Uterus (tissue), 2 donors: ENCODE measurements around the gene PCDHGB2.
"Not testable (repeated sequence)": the region's sequence is repeated elsewhere in the genome, so short reads cannot be mapped to it uniquely, and the experiment has no call there.

Source experiments
- CTCF ChIP-seq, 4 experiments: fragments of 200-600 bp in 2 of 4; fragments of 450-650 bp in 2 of 4; sonication (generic) in 2 of 4; IDR thresholded peaks; one replicate each; pipeline ENCODE4 v1.5.1; 2016 to 2019; ENCODE audit warnings: antibody characterized with exemption in 4 of 4, mild to moderate bottlenecking in 2 of 4, moderate library complexity in 1 of 4
- POLR2A ChIP-seq, 2 donors: fragments of 450-650 bp; IDR thresholded peaks; one replicate each; pipeline ENCODE4 v1.6.1; 2016; ENCODE audit warnings: antibody characterized with exemption in 2 of 2, mild to moderate bottlenecking in 1 of 2, moderate library complexity in 1 of 2

GRCh38 chr5:141387557-141388311 is 27.9 kb downstream of the PCDHGB2 start, which contains the start of gene PCDHGB4:
- not testable (repeated sequence) for TF ChIP-seq POLR2A (IDR thresholded peaks at IDR 0.05)
- TF ChIP-seq CTCF (IDR thresholded peaks at IDR 0.05) = peak in 1 of 4 experiments; percentile 27
